Ascending aorta (tissue), 2 donors: ENCODE measurements around the gene KIF26B. TPM values are rescaled to one million over a fixed set of nuclear protein-coding genes. Genes with fewer than 3 reads are reported as not detected.

Experiments used
- DNase-seq, 2 donors: peaks; one replicate each; pipeline ENCODE4 v3.0.0-alpha.2; 2019; ENCODE audit warnings: low spot score in 2 of 2
- H3K27ac ChIP-seq, 2 donors: fragments of 200-600 bp; sonication (generic); one replicate each; pipeline ENCODE4 v1.5.1; 2016 to 2017; ENCODE audit warnings: mild to moderate bottlenecking in 1 of 2
- H3K27me3 ChIP-seq: fragments of 200-600 bp; sonication (generic); one replicate; pipeline ENCODE4 v1.5.1; 2017
- H3K36me3 ChIP-seq, 2 donors: fragments of 200-600 bp; sonication (generic); one replicate each; pipeline ENCODE4 v1.5.1; 2016
- H3K4me1 ChIP-seq, 2 donors: fragments of 200-600 bp; sonication (generic); one replicate each; pipeline ENCODE4 v1.5.1; 2016 to 2017; ENCODE audit warnings: mild to moderate bottlenecking in 1 of 2
- H3K4me3 ChIP-seq, 2 donors: fragments of 200-600 bp; sonication (generic); one replicate each; pipeline ENCODE4 v1.5.1; 2016 to 2017; ENCODE audit warnings: mild to moderate bottlenecking in 1 of 2
- H3K9me3 ChIP-seq, 2 donors: fragments of 200-600 bp; sonication (generic); one replicate each; pipeline ENCODE4 v1.5.1; 2016
- intact Hi-C: fragments of 100-400 bp; cut with DNase I; formaldehyde crosslinking; loops from one replicate; pipeline ENCODE4 v1.15.1; 2023
- total RNA-seq: library from RNA; depleted of rRNA; stranded (reverse); fragments of >200 nt; gene quantifications from one replicate; pipeline ENCODE4 v1.1.0, GENCODE V29; 2016
- TF ChIP-seq, protein P1 (sequence below), 3 experiments: fragments of 200-600 bp in 2 of 3; fragments of 450-650 bp in 1 of 3; sonication (generic) in 2 of 3; IDR thresholded peaks; one replicate each; pipeline ENCODE4 v1.5.1; 2016 to 2019; ENCODE audit warnings: antibody characterized with exemption in 3 of 3, mild to moderate bottlenecking in 1 of 3, moderate library complexity in 1 of 3

The KIF26B gene
- total RNA-seq, 1 donor from 2014 or later = not detected

DNA sequence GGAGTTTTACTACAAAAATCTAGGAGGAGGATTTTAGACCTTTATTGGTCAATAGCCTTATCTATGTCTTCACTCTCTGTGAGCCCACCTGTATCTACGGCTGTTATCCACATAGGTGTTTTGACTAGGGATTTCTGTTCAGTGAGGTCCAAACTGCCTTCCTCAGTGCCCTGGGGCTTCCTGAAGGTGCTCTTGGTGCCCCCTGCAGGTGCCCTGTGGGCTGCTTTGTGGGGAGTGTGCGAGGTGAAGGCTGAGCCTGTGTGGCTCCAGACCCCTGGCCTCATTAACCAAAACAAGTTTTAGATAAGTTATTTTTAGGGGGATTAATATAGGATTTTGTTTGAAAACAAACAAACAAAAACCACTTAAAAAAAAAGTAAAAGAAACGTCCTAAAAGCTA lies 122.5 kb downstream of the KIF26B start:
- no peak for DNase-seq
- TF ChIP-seq, protein P1, sequence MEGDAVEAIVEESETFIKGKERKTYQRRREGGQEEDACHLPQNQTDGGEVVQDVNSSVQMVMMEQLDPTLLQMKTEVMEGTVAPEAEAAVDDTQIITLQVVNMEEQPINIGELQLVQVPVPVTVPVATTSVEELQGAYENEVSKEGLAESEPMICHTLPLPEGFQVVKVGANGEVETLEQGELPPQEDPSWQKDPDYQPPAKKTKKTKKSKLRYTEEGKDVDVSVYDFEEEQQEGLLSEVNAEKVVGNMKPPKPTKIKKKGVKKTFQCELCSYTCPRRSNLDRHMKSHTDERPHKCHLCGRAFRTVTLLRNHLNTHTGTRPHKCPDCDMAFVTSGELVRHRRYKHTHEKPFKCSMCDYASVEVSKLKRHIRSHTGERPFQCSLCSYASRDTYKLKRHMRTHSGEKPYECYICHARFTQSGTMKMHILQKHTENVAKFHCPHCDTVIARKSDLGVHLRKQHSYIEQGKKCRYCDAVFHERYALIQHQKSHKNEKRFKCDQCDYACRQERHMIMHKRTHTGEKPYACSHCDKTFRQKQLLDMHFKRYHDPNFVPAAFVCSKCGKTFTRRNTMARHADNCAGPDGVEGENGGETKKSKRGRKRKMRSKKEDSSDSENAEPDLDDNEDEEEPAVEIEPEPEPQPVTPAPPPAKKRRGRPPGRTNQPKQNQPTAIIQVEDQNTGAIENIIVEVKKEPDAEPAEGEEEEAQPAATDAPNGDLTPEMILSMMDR (IDR thresholded peaks at IDR 0.05) = no peak
- Histone ChIP-seq H3K4me1 (no peaks in the 10 kb centered on the region), H3K27ac (no peak overlapping the region), H3K9me3 (no peaks in the 10 kb centered on the region), H3K27me3 (no peaks in the 10 kb centered on the region), H3K4me3 (no peak overlapping the region), H3K36me3 (no peaks in the 10 kb centered on the region)
- intact Hi-C loops = no loop called here

DNA sequence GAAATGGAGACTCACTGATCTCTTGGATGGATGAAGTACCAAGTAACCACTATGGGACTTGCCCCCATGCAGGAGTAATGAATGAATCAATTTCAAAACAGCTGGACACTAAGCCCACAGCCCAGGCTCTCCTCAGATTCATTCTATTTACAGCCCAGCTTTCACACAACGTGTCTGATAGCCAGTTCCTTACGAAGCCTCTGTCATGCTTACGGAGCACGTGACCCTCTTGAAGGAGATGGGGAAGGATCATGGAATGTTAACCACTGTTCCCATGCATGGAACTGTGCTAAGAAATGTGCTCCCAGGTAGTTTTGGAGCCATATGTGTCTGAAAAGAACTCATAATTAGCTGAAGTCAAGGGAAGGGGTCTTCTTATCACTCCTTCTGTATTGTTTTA lies 124.1 kb downstream of the KIF26B start:
- intact Hi-C loops = no loop called here
- Histone ChIP-seq H3K4me1 (no peaks in the 10 kb centered on the region), H3K36me3 (no peaks in the 10 kb centered on the region), H3K27me3 (no peaks in the 10 kb centered on the region), H3K4me3 (no peak overlapping the region), H3K9me3 (no peaks in the 10 kb centered on the region), H3K27ac (no peak overlapping the region)
- TF ChIP-seq, protein P1 (IDR thresholded peaks at IDR 0.05) = no peak
- DNase-seq = no peak

DNA sequence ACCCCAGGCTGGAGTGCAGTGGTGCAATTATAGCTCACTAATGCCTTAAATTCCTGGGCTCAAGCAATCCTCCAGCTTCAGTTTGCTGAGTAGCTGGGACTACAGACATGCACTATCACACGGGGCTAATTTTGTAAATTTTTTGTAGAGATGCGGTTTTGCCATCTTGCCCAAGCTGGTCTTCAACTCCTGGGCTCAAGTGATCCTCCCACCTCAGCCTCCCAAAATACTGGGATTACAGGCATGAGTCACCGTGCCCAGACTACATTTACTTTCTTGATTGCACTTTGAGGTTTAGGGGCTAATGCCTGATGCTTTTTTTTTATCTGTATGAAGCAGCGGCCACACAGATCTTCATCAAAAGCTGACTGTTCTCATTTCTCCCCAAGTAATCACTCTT lies 124.6 kb downstream of the KIF26B start:
- intact Hi-C loops = no loop called here
- H3K4me3 ChIP-seq = no peak overlapping the region
- no peaks in the 10 kb centered on the region for H3K27me3 ChIP-seq
- H3K4me1 ChIP-seq = no peaks in the 10 kb centered on the region
- no peaks in the 10 kb centered on the region for H3K36me3 ChIP-seq
- H3K27ac ChIP-seq = no peak overlapping the region
- TF ChIP-seq, protein P1 (IDR thresholded peaks at IDR 0.05) = no peak
- DNase-seq = no peak
- no peaks in the 10 kb centered on the region for H3K9me3 ChIP-seq

DNA sequence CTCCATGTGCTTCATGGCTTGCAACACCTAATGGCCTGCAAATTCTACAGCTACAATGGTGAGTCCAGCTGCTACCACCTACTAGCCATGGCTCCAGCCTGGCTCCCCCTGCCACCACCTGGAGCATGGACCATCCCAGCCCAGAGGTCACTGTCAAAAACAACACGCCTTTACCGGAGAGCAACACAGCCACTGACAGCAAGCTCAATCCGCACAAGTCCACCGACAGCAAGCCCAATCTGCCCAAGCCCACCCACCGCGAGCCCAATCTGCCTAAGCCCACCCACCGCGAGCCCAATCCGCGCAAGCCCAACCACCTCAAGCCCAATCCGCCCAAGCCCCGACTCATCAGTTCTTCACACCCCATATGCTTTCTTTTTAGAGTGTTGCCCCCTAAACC lies 128.2 kb downstream of the KIF26B start:
- H3K4me1 ChIP-seq = no peaks in the 10 kb centered on the region
- H3K36me3 ChIP-seq = no peaks in the 10 kb centered on the region
- no peak overlapping the region for H3K4me3 ChIP-seq
- no peaks in the 10 kb centered on the region for H3K27me3 ChIP-seq
- H3K27ac ChIP-seq = no peak overlapping the region
- DNase-seq = no peak
- intact Hi-C loops = no loop called here
- no peaks in the 10 kb centered on the region for H3K9me3 ChIP-seq
- TF ChIP-seq, protein P1 (IDR thresholded peaks at IDR 0.05) = no peak

DNA sequence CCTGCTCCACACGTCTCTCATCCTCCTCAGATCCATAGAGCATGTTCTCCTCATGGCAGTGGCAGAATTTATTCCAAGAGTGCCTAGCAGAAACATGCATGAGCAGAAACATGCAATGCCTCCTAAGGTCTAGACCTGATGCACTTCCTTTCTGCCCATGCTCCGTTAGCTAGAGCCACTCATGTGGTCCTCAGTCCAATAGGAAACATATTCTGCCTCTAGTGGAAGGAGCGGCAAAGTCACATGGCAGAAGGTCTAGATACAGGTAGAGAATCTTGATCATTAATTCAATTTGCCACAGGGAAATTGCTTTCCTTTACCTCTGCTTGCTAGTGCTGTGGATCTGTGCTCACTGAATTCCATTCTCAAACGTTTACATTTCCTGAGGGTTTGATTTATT lies 130.4 kb downstream of the KIF26B start:
- Histone ChIP-seq H3K4me3 (no peak overlapping the region), H3K4me1 (no peaks in the 10 kb centered on the region), H3K27me3 (no peaks in the 10 kb centered on the region), H3K9me3 (no peaks in the 10 kb centered on the region), H3K36me3 (no peaks in the 10 kb centered on the region), H3K27ac (no peak overlapping the region)
- DNase-seq = no peak
- TF ChIP-seq, protein P1 (IDR thresholded peaks at IDR 0.05) = no peak
- intact Hi-C loops = no loop called here

DNA sequence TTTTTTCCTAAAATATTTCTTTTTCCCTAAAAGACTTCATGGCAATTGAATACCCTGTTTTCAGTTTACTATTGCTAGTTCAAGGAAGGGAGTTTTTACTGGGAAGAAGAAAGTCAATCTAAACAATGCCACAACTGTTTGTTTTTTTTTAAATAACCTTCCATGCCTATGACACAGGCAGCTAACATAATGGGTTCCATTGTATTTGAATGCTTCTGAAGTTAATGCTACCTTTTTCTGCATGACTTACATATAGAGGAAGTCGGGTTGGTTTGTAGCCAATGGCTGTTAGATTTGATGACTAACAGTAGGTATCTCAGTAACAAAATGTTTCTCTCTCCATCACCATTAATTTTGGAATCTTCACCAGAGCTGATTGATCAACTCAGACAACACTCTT lies 134.0 kb downstream of the KIF26B start:
- H3K27ac ChIP-seq = no peak overlapping the region
- TF ChIP-seq, protein P1 (IDR thresholded peaks at IDR 0.05) = no peak
- no peaks in the 10 kb centered on the region for H3K27me3 ChIP-seq
- intact Hi-C loops = no loop called here
- no peaks in the 10 kb centered on the region for H3K9me3 ChIP-seq
- H3K4me1 ChIP-seq = no peaks in the 10 kb centered on the region
- no peaks in the 10 kb centered on the region for H3K36me3 ChIP-seq
- no peak overlapping the region for H3K4me3 ChIP-seq
- no peak for DNase-seq
